Breast epithelium (tissue), 4 donors: ENCODE data around the gene EFL1. TPM values are rescaled to one million over a fixed set of nuclear protein-coding genes. Genes with fewer than 3 reads are reported as not detected.
"Not testable (repeated sequence)": the region's sequence is repeated elsewhere in the genome, so short reads cannot be mapped to it uniquely, and the experiment has no call there.

Experiments used
- DNase-seq, 2 donors: peaks; one replicate each; pipeline ENCODE4 v3.0.0-alpha.2; 2019; ENCODE audit warnings: low spot score in 2 of 2
- H3K27ac ChIP-seq, 2 donors: fragments of 200-600 bp; sonication (generic) in 1 of 2; one replicate each; pipeline ENCODE4 v1.5.1; 2016 to 2019; ENCODE audit warnings: mild to moderate bottlenecking in 1 of 2
- H3K27me3 ChIP-seq, 2 donors: fragments of 200-600 bp; sonication (generic) in 1 of 2; one replicate each; pipeline versions ENCODE4 v1.5.1 to v1.6.0; 2017 to 2019; ENCODE audit warnings: control low read depth in 1 of 2, mild to moderate bottlenecking in 1 of 2
- H3K36me3 ChIP-seq: fragments of 200-600 bp; one replicate; pipeline ENCODE4 v1.5.1; 2019
- H3K4me1 ChIP-seq, 2 donors: fragments of 200-600 bp; sonication (generic); one replicate each; pipeline ENCODE4 v1.5.1; 2016 to 2019; ENCODE audit warnings: control low read depth in 1 of 2
- H3K4me3 ChIP-seq, 3 donors: fragments of 200-600 bp; sonication (generic); 1 replicate in 2 of 3; 2 replicates in 1 of 3; pipeline ENCODE4 v1.5.1; 2016 to 2019; ENCODE audit warnings: mild to moderate bottlenecking in 3 of 3, moderate library complexity in 2 of 3
- H3K9me3 ChIP-seq, 2 donors: fragments of 200-600 bp; sonication (generic) in 1 of 2; one replicate each; pipeline ENCODE4 v1.5.1; 2016 to 2019; ENCODE audit warnings: control low read depth in 1 of 2
- POLR2A ChIP-seq: fragments of 450-650 bp; IDR thresholded peaks from one replicate; pipeline ENCODE4 v1.6.1; 2016; ENCODE audit warnings: antibody characterized with exemption, mild to moderate bottlenecking, moderate library complexity
- POLR2AphosphoS5 ChIP-seq, 3 donors: sonication (generic); formaldehyde crosslinking; IDR thresholded peaks; one replicate each; pipeline ENCODE4 v1.6.1; 2017; ENCODE audit warnings: antibody characterized with exemption in 3 of 3
- intact Hi-C: fragments of 100-400 bp; cut with DNase I; formaldehyde crosslinking; loops from one replicate; pipeline ENCODE4 v1.15.1; 2023; ENCODE audit warnings: low total_unique reads
- total RNA-seq, 3 donors: library from RNA; depleted of rRNA; stranded (reverse); fragments of >200 nt; gene quantifications; one replicate each; pipeline ENCODE4 v1.1.0, GENCODE V29; 2016
- TF ChIP-seq, protein P1 (sequence below), 3 donors: fragments of 450-650 bp; IDR thresholded peaks; one replicate each; pipeline ENCODE4 v1.5.1; 2016 to 2017; ENCODE audit warnings: antibody characterized with exemption in 3 of 3, mild to moderate bottlenecking in 3 of 3, moderate library complexity in 3 of 3

EFL1 gene
- total RNA-seq, 3 donors from 2014 or later, result 12.5 to 23.7 (median 22.9) TPM

DNA sequence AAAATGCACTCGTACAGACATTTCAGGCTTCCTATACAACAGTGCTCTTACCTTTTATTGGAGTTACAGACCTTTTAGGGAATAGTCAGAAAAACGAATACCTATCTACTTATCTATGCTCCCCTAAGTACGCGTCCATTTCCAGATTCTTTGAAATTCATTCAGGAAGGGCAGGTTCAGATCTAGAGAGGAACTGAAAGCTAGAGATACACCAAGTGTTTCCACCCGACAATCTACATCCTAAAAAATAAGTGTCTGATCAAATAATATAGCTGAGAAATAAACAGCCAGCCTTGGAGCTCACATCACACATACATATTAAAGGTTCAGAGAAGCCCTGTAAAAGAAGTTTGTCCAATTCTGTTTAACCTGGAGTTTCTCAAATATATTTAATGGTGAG is 18.9 kb downstream of the EFL1 start:
- H3K4me3 ChIP-seq, intact Hi-C loops, H3K4me1 ChIP-seq, H3K27ac ChIP-seq, DNase-seq, H3K9me3 ChIP-seq, H3K27me3 ChIP-seq, H3K36me3 ChIP-seq: not testable (repeated sequence)

DNA sequence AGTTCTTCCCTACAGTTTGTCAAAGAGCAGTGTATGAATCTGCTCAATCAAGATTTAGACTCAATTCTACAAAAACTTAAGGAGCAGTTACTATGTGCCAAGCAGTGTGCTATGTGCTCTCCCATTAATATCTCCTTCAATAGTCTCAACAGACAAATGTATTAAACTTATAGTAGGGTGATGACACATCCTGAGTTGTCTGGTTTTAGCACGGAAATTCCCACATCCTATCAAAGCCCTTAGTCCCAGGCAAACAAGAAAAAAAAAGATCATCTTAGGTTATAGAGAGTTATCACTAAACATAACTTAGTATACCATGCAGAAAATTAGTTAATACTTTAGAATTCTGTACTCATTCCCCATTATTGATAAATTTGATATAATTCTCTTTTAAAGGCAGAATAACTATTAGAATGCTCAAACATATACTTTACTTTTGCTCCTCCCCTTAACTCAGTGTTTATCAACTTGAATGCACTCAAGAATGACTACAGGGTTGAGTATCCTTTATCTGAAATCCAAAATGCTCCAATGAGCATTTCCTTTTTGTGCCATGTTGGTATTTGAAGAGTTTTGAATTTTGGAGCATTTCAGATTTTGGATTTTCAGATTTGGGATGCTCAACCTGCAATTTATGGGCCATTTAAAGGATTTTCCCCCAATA is 20.6 kb downstream of the EFL1 start:
- H3K4me1 ChIP-seq, H3K36me3 ChIP-seq, DNase-seq, intact Hi-C loops, H3K27me3 ChIP-seq, H3K9me3 ChIP-seq, H3K27ac ChIP-seq, H3K4me3 ChIP-seq: not testable (repeated sequence)

DNA sequence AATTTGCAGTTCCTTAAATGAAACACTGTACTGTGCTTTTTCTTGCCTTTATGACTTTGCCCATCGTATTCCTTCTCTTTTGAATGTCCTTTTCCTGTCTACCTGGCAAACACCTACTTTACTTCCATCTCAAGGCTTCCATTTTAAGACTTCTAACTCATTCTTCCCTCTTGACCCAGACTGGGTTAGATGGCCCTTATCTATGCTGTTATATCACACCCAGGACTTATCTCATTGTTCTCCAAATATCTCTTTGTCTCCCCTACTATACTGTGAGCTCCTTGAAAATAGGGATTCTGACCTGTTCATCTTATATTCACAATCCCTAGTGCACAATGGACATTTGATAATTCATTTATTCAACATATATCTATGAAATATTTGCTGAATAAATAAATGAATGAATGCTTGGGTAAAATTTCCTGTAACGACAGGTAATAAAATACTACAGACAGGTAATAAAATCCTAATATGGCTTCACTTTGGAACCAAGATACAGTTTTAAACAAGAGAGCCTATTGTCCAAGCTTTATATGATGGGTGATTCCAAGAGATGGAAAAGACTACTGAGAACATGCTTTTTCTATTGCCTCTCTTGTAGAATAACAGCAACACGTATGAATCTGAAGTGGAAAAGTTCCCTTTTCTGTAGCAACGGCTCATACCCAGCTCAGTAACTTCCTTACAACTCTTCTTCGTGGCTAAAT is 22.7 kb downstream of the EFL1 start:
- Histone ChIP-seq H3K27ac (no peak overlapping the region), H3K27me3 (no peaks in the 10 kb centered on the region), H3K9me3 (no peaks in the 10 kb centered on the region), H3K4me1 (no peaks in the 10 kb centered on the region), H3K4me3 (no peak overlapping the region), H3K36me3 (no peaks in the 10 kb centered on the region)
- no peak for DNase-seq
- TF ChIP-seq, protein P1, sequence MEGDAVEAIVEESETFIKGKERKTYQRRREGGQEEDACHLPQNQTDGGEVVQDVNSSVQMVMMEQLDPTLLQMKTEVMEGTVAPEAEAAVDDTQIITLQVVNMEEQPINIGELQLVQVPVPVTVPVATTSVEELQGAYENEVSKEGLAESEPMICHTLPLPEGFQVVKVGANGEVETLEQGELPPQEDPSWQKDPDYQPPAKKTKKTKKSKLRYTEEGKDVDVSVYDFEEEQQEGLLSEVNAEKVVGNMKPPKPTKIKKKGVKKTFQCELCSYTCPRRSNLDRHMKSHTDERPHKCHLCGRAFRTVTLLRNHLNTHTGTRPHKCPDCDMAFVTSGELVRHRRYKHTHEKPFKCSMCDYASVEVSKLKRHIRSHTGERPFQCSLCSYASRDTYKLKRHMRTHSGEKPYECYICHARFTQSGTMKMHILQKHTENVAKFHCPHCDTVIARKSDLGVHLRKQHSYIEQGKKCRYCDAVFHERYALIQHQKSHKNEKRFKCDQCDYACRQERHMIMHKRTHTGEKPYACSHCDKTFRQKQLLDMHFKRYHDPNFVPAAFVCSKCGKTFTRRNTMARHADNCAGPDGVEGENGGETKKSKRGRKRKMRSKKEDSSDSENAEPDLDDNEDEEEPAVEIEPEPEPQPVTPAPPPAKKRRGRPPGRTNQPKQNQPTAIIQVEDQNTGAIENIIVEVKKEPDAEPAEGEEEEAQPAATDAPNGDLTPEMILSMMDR (IDR thresholded peaks at IDR 0.05), result no peak
- no peak for TF ChIP-seq POLR2AphosphoS5 (IDR thresholded peaks at IDR 0.05)
- TF ChIP-seq POLR2A, result no peak
- intact Hi-C loops, result no loop called here

DNA sequence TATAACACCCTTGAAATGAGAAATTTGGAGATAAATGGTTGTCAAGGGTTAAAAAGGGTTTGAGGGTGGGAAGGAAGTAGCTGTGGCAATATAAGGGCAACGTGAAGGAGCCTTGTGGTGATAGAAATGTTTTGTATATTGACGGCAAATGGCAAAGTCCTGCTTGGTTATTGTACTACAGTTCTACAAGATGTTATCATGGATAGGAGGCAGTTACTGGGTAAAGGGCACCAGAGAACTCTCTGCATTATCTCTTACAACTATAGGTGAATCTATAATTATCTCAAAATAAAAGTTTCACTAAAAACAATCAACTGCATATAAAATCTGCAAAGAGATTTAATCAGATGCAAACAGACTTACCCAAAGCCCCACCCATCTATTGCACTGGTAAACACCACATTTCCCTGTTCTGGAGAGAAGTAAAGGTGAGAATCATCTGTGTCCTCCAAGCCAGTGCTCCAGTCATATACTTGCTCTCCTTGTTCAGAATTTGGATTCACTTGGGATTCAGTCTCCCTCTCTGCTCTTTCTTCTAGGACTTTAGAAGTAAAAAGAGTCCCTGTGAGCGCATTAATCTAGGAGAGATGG is 24.5 kb downstream of the EFL1 start:
- H3K9me3 ChIP-seq, H3K36me3 ChIP-seq, H3K4me1 ChIP-seq, H3K4me3 ChIP-seq, H3K27ac ChIP-seq, DNase-seq, intact Hi-C loops, H3K27me3 ChIP-seq: not testable (repeated sequence)

DNA sequence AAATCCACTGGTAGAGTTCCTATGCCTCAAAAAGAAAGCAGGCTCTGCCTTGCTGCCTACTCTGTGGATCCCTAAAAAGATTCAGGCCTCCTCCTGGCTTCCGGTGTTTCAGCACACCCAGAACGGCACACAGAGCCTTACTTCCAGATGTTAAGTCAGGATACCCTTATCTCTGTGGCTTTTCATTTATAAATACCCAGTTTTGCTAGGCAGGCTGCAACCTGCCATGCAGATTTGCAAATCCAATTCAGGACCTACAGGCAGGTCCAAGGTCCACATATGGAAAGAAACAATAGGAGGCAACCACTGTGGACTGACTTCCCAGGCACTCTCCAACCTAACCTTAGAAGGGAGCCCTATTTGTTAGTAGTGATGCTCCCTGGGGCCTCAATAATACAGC is 30.7 kb downstream of the EFL1 start:
- no peaks in the 10 kb centered on the region for H3K4me1 ChIP-seq
- no peaks in the 10 kb centered on the region for H3K27me3 ChIP-seq
- TF ChIP-seq POLR2AphosphoS5 (IDR thresholded peaks at IDR 0.05) (no peak), POLR2A (no peak)
- TF ChIP-seq, protein P1 (IDR thresholded peaks at IDR 0.05), result no peak
- H3K4me3 ChIP-seq, result no peak overlapping the region
- H3K27ac ChIP-seq, result no peak overlapping the region
- no peaks in the 10 kb centered on the region for H3K36me3 ChIP-seq
- no peaks in the 10 kb centered on the region for H3K9me3 ChIP-seq
- intact Hi-C loops, result no loop called here
- no peak for DNase-seq

DNA sequence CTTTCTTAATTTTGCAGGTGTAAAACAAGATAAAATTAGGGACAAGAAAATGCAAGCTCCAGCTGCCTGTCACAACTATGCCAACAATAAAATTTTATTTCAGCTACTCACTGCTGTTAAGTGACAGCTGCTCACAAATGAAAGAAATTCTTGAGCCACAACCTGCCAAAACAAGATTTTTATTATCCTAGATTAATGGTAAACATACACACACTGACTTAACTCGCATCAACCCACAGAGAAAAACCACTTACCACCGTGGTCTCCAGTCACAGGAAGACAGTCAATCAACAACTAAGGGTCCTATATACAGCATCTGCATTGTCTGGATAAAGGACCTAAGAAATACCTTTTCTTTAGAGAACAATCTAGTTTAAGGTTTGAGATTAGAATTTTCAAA is 31.3 kb downstream of the EFL1 start:
- intact Hi-C loops, result no loop called here
- H3K4me1 ChIP-seq, result no peaks in the 10 kb centered on the region
- H3K27me3 ChIP-seq, result no peaks in the 10 kb centered on the region
- no peaks in the 10 kb centered on the region for H3K36me3 ChIP-seq
- TF ChIP-seq, protein P1 (IDR thresholded peaks at IDR 0.05), result no peak
- TF ChIP-seq POLR2A (no peak), POLR2AphosphoS5 (IDR thresholded peaks at IDR 0.05) (no peak)
- no peaks in the 10 kb centered on the region for H3K9me3 ChIP-seq
- H3K4me3 ChIP-seq, result no peak overlapping the region
- H3K27ac ChIP-seq, result no peak overlapping the region
- no peak for DNase-seq
